Activated CD4-positive, alpha-beta T cell treated with anti-CD3 and anti-CD28 coated beads for 36 hours (primary cell): ENCODE data around the gene ELFN1. TPM values are rescaled to one million over a fixed set of nuclear protein-coding genes. Genes with fewer than 3 reads are reported as not detected.

ENCODE experiments used
- ATAC-seq: fragments of 200-7000 bp; cut with Tn5 transposase; one replicate; pipeline ENCODE4 v1.10.0; 2021; ENCODE audit warnings: mild to moderate bottlenecking, moderate library complexity
- CTCF ChIA-PET: fragments of 350-600 bp; sonication (Branson Sonifier 250); formaldehyde crosslinking; loops from one replicate; lab custom pipeline; 2021; ENCODE audit warnings: antibody characterized with exemption; lab: Charles Lee
- POLR2A ChIA-PET: fragments of 350-600 bp; sonication (Branson Sonifier 250); formaldehyde crosslinking; loops from one replicate; lab custom pipeline; 2021; ENCODE audit warnings: antibody characterized with exemption, inconsistent platforms; lab: Charles Lee
- DNase-seq: peaks from one replicate; pipeline ENCODE4 v3.0.0-alpha.2; 2020
- H3K27ac Mint-ChIP-seq: one replicate; pipeline ENCODE4 v1.8.0; 2021; ENCODE audit warnings: mixed read lengths
- H3K27me3 Mint-ChIP-seq: one replicate; pipeline ENCODE4 v1.8.0; 2021; ENCODE audit warnings: mixed read lengths
- H3K36me3 Mint-ChIP-seq: one replicate; pipeline ENCODE4 v1.8.0; 2021; ENCODE audit warnings: low read depth, mixed read lengths
- H3K4me1 Mint-ChIP-seq: one replicate; pipeline ENCODE4 v1.8.0; 2021; ENCODE audit warnings: mixed read lengths
- H3K4me3 Mint-ChIP-seq: one replicate; pipeline ENCODE4 v1.8.0; 2021; ENCODE audit warnings: mild to moderate bottlenecking, moderate library complexity, mixed read lengths
- H3K9me3 Mint-ChIP-seq: one replicate; pipeline ENCODE4 v1.8.0; 2021; ENCODE audit warnings: low read depth, mixed read lengths
- intact Hi-C, 2 experiments: fragments of 100-400 bp; cut with DNase I in 1 of 2; cut with micrococcal nuclease in 1 of 2; formaldehyde crosslinking; loops; one replicate each; pipeline versions ENCODE4 v1.14.2 to v1.15.1; 2022 to 2024; cut with DNase I, micrococcal nuclease
- total RNA-seq, 2 experiments: library from RNA; stranded (reverse); gene quantifications; one replicate each; pipeline ENCODE4 v1.2.3, GENCODE V29; 2021

Gene ELFN1
- total RNA-seq, 2 experiments from 2014 or later: 0.05 to 0.09 TPM

DNA sequence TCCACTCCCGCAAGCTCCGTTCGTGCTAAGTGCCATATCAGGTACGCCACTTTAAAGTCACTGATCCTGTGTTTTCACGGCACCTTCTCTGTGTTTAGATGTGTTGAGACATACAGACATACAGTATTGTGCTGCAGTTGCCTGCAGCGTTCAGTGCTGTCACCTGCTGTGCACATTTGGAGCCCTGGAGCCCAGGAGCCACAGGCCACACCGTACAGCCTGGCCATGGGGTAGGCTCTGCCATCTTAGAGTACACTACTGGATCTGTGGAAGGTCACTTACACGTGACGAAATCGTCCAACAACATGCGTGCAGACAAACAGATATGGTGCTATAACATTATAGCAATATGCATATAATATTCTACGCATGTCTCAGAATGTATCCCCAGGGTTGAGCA, 111.3 kb downstream of the ELFN1 start:
- Mint-ChIP-seq H3K4me3 (no peak overlapping the region), H3K4me1 (no peaks in the 10 kb centered on the region), H3K36me3 (peaks cover 2% of the 10 kb centered on the region), H3K27me3 (peaks cover 10% of the 10 kb centered on the region), H3K9me3 (peaks cover 18% of the 10 kb centered on the region), H3K27ac (no peak overlapping the region)
- intact Hi-C loops: no loop called here
- CTCF ChIA-PET: interaction anchor here (0.7 to 0.9 kb wide), 2 partner anchors 12 to 147 kb away, joined by 4 read pairs; no protein-coding TSS in a partner anchor
- ATAC-seq (no peak), DNase-seq (no peak)
- POLR2A ChIA-PET: no interaction called here

DNA sequence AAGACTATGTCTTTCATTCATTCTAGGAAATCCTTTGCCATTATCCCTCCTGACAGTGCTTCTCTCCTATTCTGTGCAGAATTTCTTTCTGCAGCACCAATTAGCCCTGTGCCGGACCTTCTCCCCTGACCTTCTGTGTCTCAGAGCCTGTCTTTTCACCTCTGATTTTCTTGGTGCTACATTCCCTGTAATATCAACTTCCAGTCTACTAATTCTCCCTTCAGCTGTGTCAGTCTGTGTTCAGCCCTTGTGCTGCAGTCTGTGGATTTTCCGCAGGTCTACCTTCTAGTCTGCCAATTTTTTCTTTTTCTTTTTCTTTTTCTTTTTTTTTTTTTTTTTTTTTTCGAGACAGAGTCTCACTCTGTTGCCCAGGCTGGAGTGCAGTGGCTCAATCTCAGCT, 115.8 kb downstream of the ELFN1 start:
- ATAC-seq (no peak), DNase-seq (no peak)
- Mint-ChIP-seq H3K27me3 (peaks cover 7% of the 10 kb centered on the region), H3K4me3 (no peak overlapping the region), H3K9me3 (peaks cover 11% of the 10 kb centered on the region), H3K36me3 (peaks cover 2% of the 10 kb centered on the region), H3K4me1 (no peaks in the 10 kb centered on the region), H3K27ac (no peak overlapping the region)
- ChIA-PET CTCF (interaction anchor here (0.7 to 1.0 kb wide), 2 partner anchors 10 to 409 kb away, joined by 3 to 4 read pairs; no protein-coding TSS in a partner anchor), POLR2A (no interaction called here)
- intact Hi-C loops: no loop called here

DNA sequence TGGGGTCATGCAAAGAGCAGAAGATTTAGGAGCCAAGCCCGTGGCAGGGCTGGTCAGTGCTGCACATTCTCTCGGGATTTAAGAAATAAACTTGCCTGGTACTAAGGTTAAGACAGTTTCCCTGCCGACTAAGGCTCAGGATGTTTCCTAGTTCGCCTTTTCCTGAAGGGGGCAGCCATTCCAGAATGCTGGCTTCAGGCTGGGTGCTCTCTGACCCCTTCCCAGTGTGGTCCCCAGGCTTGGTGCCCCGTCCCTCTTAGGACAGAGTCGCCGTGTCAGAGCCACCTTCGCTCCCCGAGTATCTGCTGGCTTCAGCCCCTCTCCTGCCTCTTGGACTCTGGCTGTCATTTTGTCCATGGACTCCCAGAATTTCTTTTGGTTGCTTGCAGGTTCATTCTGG, 117.2 kb downstream of the ELFN1 start:
- DNase-seq: no peak
- Mint-ChIP-seq H3K36me3 (peaks cover 2% of the 10 kb centered on the region), H3K4me1 (no peaks in the 10 kb centered on the region), H3K27me3 (peaks cover 7% of the 10 kb centered on the region), H3K27ac (no peak overlapping the region), H3K9me3 (peaks cover 11% of the 10 kb centered on the region), H3K4me3 (no peak overlapping the region)
- POLR2A ChIA-PET: no interaction called here
- intact Hi-C loops: no loop called here
- ATAC-seq: no peak
- CTCF ChIA-PET: no interaction called here

DNA sequence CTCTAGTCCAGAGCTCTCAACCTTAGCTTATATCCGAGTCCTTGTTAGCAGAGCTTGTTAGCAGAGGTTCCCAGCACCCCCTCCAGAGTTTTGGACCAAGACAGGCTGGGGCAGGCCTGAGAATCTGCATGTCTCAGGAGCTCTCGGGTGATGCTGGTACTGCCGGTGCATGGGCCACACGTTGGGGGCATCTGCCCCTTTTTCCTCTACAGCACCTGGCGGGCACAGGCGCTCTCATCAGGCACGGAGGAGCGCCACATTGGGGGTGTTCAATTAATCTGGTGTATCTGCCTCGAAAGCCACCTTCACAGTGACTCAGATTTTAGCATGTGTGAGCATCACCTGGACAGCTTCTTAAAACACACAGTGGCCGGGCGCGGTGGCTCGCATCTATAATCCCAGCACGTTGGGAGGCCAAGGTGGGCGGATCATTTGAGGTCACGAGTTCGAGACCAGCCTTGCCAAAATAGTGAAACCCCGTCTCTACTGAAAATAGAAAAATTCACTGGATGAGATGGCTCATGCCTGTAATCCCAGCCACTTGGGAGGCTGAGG, 117.7 kb downstream of the ELFN1 start:
- Mint-ChIP-seq H3K36me3 (peaks cover 2% of the 10 kb centered on the region), H3K9me3 (peaks cover 13% of the 10 kb centered on the region), H3K27me3 (peaks cover 8% of the 10 kb centered on the region), H3K27ac (no peak overlapping the region), H3K4me3 (no peak overlapping the region), H3K4me1 (no peaks in the 10 kb centered on the region)
- ChIA-PET POLR2A (no interaction called here), CTCF (interaction anchor here (1.4 kb wide), 1 partner anchor 560 kb away, joined by 3 read pairs; no protein-coding TSS in a partner anchor)
- ATAC-seq (no peak), DNase-seq (no peak)
- intact Hi-C loops: no loop called here

DNA sequence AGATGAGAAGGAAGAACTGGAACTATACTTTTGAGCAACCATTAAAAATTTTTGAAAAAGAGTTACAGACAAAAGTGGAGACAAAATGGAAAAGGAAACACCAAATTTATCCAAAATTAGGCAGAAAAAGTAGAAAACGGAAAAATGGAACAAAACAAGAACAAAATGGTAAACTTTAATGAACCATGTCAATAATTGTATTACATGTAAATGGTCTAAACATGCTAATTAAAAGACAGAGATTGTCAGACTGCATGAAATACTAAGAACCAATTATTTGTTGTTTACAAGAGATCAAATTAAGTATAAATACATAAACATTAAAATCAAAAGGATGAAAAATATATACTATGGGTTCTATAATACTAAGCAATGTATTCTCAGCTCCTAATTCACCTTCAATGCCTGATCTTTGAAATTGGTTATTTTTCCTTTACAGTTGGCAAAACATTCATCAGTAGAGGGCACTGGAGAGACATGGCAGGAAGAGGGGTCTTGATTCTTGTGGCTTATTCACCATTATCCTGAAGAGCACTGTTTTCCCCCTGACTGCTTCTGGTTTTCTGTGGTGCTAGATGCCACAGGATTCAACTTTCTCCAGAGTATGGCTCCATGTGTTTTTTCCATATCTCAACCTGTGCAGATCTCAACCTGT, 124.9 kb downstream of the ELFN1 start:
- no peak overlapping the region for H3K27ac Mint-ChIP-seq
- no peak overlapping the region for H3K4me3 Mint-ChIP-seq
- H3K36me3 Mint-ChIP-seq: peaks cover 4% of the 10 kb centered on the region
- ATAC-seq (no peak), DNase-seq (no peak)
- intact Hi-C loops: no loop called here
- POLR2A ChIA-PET: interaction anchor here (0.6 kb wide), 2 partner anchors 24 to 261 kb away, joined by 3 read pairs; no protein-coding TSS in a partner anchor
- peaks cover 21% of the 10 kb centered on the region for H3K9me3 Mint-ChIP-seq
- H3K4me1 Mint-ChIP-seq: no peaks in the 10 kb centered on the region
- H3K27me3 Mint-ChIP-seq: peaks cover 14% of the 10 kb centered on the region
- CTCF ChIA-PET: no interaction called here

Other genes with a start within 250 kb of the ELFN1 start
- 1 to 10 TPM; 1.9 to 2.7 TPM for gene MICALL2, start 210.8 kb upstream of the ELFN1 start, total RNA-seq
- gene INTS1, start 165.9 kb upstream of the ELFN1 start, total RNA-seq: 10 to 100 TPM; 78.1 to 81.7 TPM
- gene MAFK, start 139.6 kb upstream of the ELFN1 start, total RNA-seq: 10 to 100 TPM; 28.7 to 33.1 TPM
- under 1 TPM; 0.05 to 0.14 TPM for gene TMEM184A, start 114.1 kb upstream of the ELFN1 start, total RNA-seq
- gene PSMG3, start 100.2 kb upstream of the ELFN1 start, total RNA-seq: 10 to 100 TPM; 21.4 to 33.0 TPM